ENCODE measurements around the gene DNAJB8.

The DNAJB8 gene

GRCh38 chr3:128426128-128426921 lies 40.4 kb downstream of the DNAJB8 start:
- DNase-seq (ENCODE audit: low read depth in 2 of 2): peak; percentile 30 to 55

GRCh38 chr3:128425846-128426127 lies 40.9 kb downstream of the DNAJB8 start:
- no peak for DNase-seq (ENCODE audit: low read depth in 2 of 2)

DNA sequence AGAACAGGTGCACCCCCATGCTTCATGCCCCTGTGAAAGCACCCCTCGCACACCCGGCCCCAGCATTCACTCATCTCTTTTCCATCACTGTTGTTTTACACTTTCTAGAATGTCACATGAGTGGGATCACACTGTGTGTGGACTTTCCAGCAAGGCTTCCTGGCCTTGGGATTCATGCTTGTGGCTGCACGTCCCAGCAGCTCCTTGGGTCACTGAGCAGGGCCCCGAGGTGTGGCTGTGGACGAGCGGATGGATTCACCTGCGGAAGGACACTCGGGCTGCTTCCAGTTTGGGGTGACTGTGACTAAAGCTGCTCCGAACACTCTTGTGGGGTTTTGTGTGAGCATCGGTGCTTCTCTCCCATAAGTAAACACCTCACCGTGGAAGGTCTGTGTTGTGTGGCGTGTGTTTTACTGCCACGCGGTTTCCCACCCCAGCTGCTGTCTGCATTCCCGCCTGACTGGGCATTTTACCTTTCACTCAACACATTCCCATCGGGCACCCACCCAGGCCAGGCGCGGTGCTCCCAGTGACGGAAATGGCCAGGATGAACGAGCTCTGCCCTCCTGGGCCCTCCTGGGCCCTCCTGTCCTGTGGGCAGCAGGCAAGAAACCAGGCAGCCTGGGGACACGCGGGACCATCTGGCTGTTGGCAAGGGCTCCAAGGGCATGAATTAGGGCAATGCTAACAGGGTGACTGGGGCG lies 41.4 kb downstream of the DNAJB8 start:
- DNase-seq (ENCODE audit: low read depth in 2 of 2): no peak

DNA sequence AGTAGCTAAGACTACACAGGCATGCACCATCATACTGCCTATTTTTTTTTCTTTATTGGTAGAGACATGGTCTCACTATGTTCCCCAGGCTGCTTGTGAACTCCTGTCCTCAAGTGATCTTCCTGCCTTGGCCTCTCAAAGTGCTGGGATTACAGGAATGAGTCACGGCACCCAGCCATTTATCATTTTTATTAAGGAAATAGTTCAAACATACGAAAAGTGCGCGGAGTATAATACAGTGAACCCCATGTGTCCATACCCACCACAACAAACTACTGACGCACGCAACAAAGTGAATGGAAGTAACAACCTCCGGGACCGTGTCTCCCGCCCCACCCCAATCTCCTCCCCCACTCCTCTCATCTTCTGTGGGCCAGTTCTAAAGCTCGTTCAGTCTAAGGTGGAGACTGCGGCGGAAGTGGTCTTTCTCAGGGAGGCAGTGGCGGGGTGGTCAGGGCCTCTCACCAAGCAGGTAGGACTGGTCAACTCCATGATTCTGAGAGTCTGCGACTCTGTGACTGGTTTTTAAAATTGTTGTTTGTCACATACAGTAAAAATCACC lies 42.1 kb downstream of the DNAJB8 start:
- no peak for DNase-seq (ENCODE audit: low read depth in 2 of 2)

DNA sequence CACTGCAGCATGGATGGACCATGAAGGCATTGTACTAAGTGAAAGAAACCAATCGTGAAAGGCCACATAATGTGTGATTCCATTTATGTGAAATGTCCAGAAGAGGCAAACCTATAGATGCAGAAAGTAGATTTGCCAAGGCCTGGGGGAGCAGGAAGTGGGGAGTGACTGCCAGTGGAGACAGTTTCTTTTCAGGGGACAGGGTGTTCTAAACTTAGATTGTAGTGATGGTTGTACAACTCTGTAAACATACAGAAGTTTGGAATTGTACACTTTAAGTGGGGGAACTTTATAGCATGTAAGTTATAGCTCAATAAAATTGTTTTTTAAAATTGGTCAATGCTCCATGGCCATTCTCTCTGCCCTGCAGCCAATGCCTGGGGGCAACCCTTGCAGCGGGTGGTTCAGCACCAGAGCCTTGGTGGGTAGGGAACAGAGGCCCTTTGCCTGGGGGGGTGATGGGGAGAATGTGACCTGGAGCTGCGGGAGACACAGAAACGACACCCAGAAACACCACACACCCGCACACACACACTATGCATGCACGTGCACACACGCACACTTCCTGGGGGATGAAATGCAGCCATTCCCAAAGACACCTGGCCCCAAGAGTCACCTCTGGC lies 43.1 kb downstream of the DNAJB8 start:
- no peak for DNase-seq (ENCODE audit: low read depth in 2 of 2)

- DNase-seq (ENCODE audit: low read depth in 2 of 2): no peak
Observed at GRCh38 chr3:128422762-128423524, 43.7 kb downstream of the DNAJB8 start.

DNA sequence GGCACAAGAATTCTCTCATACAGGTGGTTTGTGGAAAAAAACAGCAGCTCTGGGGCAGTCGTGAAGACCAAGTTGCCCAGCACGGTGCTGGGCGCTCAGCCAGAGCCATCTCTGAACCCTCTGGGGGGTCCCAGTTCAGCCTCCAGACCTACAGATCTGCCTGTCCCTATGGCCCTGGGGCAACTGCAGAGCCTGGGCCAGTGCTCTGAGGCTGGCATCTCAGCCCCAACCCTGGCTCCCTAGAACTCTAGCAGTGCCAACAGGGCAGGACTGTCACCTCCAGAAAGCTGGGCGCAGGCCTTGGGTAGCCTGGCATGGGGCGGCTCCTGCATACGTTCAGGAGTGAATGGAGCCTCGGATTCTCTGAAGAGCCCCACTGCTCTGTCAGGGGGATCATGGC lies 44.7 kb downstream of the DNAJB8 start:
- no peak for DNase-seq (ENCODE audit: low read depth in 2 of 2)

GRCh38 chr3:128421439-128421836 lies 45.3 kb downstream of the DNAJB8 start:
- no peak for DNase-seq (ENCODE audit: low read depth in 2 of 2)

GRCh38 chr3:128420720-128421438 lies 45.8 kb downstream of the DNAJB8 start:
- DNase-seq (ENCODE audit: low read depth in 2 of 2): no peak

DNA sequence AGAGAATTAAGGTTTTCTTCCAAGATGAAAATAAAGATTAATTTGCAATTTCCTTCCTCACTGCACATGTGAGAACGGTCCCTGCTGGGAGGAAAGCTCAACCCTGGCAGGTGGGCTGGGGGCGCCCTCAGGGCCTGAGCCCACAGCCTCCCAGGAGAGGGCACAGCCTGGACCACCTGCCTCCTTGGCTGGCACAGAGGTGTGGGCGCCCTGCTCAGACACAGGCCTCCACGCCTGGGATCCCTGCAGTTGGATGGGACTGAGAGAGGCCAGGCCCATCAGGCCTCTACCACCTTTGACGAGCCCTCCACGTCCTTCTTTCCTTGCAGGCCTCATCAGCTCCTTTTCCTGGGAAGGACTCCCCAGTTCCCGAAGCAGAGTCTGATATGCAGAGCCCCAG lies 46.4 kb downstream of the DNAJB8 start:
- no peak for DNase-seq (ENCODE audit: low read depth in 2 of 2)

DNA sequence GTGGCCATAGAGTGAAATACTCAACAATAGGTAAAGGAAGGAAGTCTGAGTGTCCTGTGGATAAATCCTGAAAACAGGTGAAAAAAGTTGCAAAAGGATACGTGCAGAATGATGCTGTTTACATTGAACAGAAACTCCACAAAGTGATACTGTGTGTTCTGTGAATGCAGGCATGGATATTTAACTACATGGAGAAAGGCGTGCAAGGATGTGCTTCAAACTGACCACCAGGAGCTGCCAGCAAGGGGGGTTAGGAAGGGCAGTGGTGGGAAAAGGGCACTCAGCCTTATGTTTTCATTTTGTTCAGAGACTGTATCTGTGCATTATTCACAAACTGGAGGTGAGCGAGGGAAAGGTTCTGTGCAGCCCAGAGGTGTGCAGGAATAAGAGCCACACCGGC lies 47.4 kb downstream of the DNAJB8 start:
- no peak for DNase-seq (ENCODE audit: low read depth in 2 of 2)

- DNase-seq (ENCODE audit: low read depth in 2 of 2): no peak
Observed at GRCh38 chr3:128418900-128419299, 47.8 kb downstream of the DNAJB8 start.

GRCh38 chr3:128416578-128417211 lies 50.0 kb downstream of the DNAJB8 start:
- no peak for DNase-seq (ENCODE audit: low read depth in 2 of 2)

- DNase-seq (ENCODE audit: low read depth in 2 of 2): no peak
Observed at GRCh38 chr3:128415773-128416577, 50.7 kb downstream of the DNAJB8 start.

- no peak for DNase-seq (ENCODE audit: low read depth in 2 of 2)
Observed at GRCh38 chr3:128415200-128415772, 51.4 kb downstream of the DNAJB8 start.

GRCh38 chr3:128413413-128414205 lies 53.1 kb downstream of the DNAJB8 start:
- no peak for DNase-seq (ENCODE audit: low read depth in 2 of 2)

DNA sequence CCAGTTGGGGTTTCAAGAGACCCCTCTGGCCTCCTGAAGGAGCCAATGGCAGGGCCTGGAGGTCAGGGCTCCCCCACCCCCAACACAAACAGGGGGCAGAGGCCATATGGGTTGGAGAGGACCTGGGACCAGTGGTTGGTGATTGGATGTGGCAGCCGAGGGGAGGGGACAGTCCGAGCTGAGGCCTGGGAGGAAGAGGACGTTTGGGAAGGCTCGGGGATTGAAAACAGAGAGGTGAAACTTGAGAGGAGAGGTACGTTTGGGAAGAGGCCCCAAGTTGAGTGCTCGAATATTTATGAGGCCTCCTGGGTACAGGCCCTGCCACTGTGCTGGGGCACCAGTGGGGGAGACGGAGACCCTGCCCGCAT lies 53.7 kb downstream of the DNAJB8 start:
- no peak for DNase-seq (ENCODE audit: low read depth in 2 of 2)
